WI38 (cell line): ENCODE results near the gene RPIA.
"Not testable (repeated sequence)": the region's sequence is repeated elsewhere in the genome, so short reads cannot be mapped to it uniquely, and the experiment has no call there.

Source experiments
- H3K4me3 ChIP-seq: 2 replicates; pipeline ENCODE4 v1.5.1; 2011; ENCODE audit warnings: low read depth, mild to moderate bottlenecking, control low read depth, low read length
- CTCF ChIP-seq: IDR thresholded peaks from 2 replicates; pipeline ENCODE4 v1.5.1; 2012; ENCODE audit warnings: low read depth, mild to moderate bottlenecking, control low read depth, low read length

The RPIA gene

GRCh38 chr2:88760819-88761598 is 69.5 kb downstream of the RPIA start:
- no peak overlapping the region for H3K4me3 ChIP-seq
- no peak for TF ChIP-seq CTCF

- no peak for TF ChIP-seq CTCF
- H3K4me3 ChIP-seq, result no peak overlapping the region
Measured at GRCh38 chr2:88764141-88764849, 72.8 kb downstream of the RPIA start.

GRCh38 chr2:88764850-88765153 is 73.3 kb downstream of the RPIA start:
- H3K4me3 ChIP-seq, result no peak overlapping the region
- TF ChIP-seq CTCF, result no peak

GRCh38 chr2:88765154-88765888 is 73.8 kb downstream of the RPIA start:
- H3K4me3 ChIP-seq, result no peak overlapping the region

DNA sequence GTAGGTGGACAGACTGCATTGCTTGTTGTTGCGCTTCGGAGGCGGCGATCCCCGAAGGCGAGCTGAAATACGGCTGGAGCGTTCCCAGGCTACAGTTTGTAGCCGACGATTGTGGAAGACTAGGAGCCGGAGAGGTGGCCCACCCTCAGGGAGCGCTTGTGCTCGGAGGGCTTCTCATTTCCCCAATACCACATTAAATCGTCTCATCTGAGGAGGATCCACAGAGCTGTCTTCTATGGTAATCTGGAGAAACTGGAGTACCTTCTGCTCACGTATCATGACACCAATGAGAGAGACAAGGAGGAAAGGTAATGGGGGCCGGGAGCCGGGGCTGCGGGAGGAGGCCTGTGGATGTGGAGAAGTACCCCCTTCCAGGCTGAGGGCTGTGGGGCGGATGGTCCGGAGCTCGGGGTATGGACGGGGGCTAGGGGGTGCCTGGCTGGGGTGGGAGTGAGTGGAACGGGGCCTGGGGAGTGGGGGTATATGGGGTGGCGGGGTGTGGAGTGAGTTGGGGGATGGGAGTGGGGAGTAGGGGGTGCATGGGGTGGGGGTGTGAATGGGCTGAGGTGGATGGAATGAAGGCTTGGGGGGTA is 74.5 kb downstream of the RPIA start:
- not testable (repeated sequence) for H3K4me3 ChIP-seq

More at GRCh38 chr2:88765154-88765888, 73.8 kb downstream of the RPIA start:
- no peak for TF ChIP-seq CTCF

GRCh38 chr2:88770016-88770415 is 78.5 kb downstream of the RPIA start:
- H3K4me3 ChIP-seq, result no peak overlapping the region
- TF ChIP-seq CTCF, result no peak

DNA sequence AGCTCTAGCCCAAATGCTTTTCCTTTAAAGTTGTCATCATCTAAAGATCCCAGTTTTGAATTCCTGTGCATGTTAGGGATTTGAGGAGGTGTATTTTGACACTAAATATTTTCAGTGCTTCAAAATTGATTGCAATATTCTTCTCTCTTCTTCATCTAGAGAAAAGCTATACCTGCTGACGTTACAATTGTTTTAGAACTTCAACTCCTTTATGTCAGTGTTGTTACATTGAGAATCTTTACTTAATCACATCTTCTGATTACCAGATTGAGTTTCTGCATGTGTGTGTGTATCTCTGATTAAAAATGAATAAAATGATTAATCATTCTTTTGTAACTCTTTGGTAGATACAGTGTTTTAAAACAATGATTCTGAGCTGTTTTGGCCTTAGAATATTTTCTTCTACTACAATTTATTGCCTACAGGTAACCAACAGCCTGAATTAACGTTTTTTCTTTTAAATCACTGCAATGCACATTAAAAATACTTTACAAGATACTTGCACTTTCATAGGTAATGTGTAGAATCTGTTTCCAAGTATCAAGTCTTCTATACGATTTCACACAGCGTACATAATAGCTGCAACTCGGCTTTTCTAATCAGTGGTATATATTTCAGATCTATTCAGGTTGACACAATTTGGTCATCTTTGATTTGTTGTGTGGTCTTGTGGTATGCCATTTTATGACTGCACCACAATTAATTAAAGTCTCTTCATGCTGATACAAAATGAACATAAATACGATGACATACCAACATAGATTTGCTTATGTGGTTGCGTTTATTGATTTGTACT is 82.0 kb downstream of the RPIA start:
- H3K4me3 ChIP-seq, result not testable (repeated sequence)

DNA sequence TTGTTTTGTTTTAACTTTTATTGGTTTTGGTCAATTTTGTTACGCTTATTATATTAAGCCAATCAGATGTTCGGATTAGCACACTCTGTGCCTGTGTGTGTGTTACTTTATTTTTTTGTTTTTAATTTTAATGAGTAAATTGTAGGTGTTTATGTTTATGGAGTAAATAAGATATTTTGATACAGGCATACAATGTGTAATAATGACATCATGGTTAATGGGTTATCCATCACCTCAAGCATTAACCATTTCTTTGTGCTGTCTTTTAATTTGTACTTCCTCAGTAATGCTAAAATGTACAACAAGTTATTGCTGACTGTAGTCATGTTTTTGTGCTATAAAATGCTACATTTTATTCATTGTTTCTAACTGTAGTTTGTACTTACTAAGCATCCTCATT is 97.7 kb downstream of the RPIA start:
- H3K4me3 ChIP-seq, result not testable (repeated sequence)

- H3K4me3 ChIP-seq, result not testable (repeated sequence)
Measured at GRCh38 chr2:88795932-88796331, 104.5 kb downstream of the RPIA start.

- not testable (repeated sequence) for H3K4me3 ChIP-seq
Measured at GRCh38 chr2:88796523-88796922, 105.0 kb downstream of the RPIA start.

DNA sequence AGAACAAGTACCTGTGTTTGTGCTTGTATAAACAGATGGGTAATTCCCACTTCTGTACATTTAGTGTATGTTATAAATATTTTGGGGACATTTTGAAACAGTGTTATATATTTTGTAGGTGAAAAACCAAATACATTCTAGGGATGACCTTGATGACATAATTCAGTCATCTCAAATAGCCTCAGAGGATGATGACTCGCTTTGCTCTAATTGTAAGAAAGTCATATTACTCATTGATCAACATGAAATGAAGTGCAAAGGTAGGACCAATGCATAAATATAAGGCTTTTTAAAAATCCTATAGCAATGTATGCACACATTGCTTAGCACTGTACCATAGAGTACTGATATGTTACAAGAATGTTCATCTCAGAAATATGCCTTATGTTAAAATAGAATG is 105.7 kb downstream of the RPIA start:
- H3K4me3 ChIP-seq, result not testable (repeated sequence)
